Kidney (tissue), 14 donors: ENCODE results near the gene CDS2. TPM values are rescaled to one million over a fixed set of nuclear protein-coding genes. Genes with fewer than 3 reads are reported as not detected.

ENCODE experiments used
- DNase-seq, 5 donors: peaks; one replicate each; pipeline ENCODE4 v3.0.0-alpha.2; 2013 to 2020
- FAIRE-seq: peaks from 2 replicates; lab custom pipeline; 2012; peaks lifted over from hg19 to GRCh38; lab: Jason Lieb, UNC
- H3K27ac ChIP-seq, 2 donors: one replicate each; pipeline ENCODE4 v1.7.0; 2013; ENCODE audit warnings: low read depth in 2 of 2, low read length in 2 of 2, inconsistent platforms in 1 of 2
- H3K27me3 ChIP-seq: one replicate; pipeline ENCODE4 v1.7.1; 2013; ENCODE audit warnings: low read length, inconsistent platforms; ENCODE audit not compliant: control insufficient read depth, insufficient read depth
- H3K36me3 ChIP-seq, 3 donors: one replicate each; pipeline versions ENCODE4 v1.7.0 to v1.7.1; 2013; ENCODE audit warnings: low read length in 3 of 3, control low read depth in 1 of 3, inconsistent platforms in 1 of 3; ENCODE audit not compliant: insufficient read depth in 3 of 3, control insufficient read depth in 2 of 3
- H3K4me1 ChIP-seq, 3 donors: one replicate each; pipeline versions ENCODE4 v1.7.0 to v1.7.1; 2013; ENCODE audit warnings: low read length in 3 of 3, inconsistent platforms in 1 of 3, low read depth in 1 of 3; ENCODE audit not compliant: control insufficient read depth in 2 of 3, insufficient read depth in 2 of 3
- H3K4me3 ChIP-seq, 3 donors: one replicate each; pipeline versions ENCODE4 v1.7.0 to v1.8.1; 2013; ENCODE audit warnings: low read length in 3 of 3, control low read depth in 1 of 3, inconsistent platforms in 1 of 3
- H3K9ac ChIP-seq, 3 donors: one replicate each; pipeline versions ENCODE4 v1.7.0 to v1.7.1; 2013; ENCODE audit warnings: low read length in 3 of 3, control low read depth in 1 of 3, inconsistent platforms in 1 of 3
- H3K9me3 ChIP-seq, 3 donors: one replicate each; pipeline versions ENCODE4 v1.7.0 to v1.7.1; 2013; ENCODE audit warnings: low read length in 3 of 3, control low read depth in 1 of 3, inconsistent platforms in 1 of 3; ENCODE audit not compliant: control insufficient read depth in 2 of 3, insufficient read depth in 1 of 3
- CTCF ChIP-seq: IDR thresholded peaks from 3 replicates; pipeline ENCODE4 v1.5.1; 2012; ENCODE audit warnings: mild to moderate bottlenecking, moderate library complexity, borderline replicate concordance; ENCODE audit not compliant: insufficient read depth; ENCODE audit errors: extremely low read depth
- intact Hi-C: fragments of 100-400 bp; cut with DNase I; formaldehyde crosslinking; loops from one replicate; pipeline ENCODE4 v1.11.1; 2022
- polyA plus RNA-seq: library from polyadenylated mRNA; stranded (reverse); fragments of 350-450 nt; fragmentation: Illumina TruSeq; extraction: RNeasy Lipid Tissue Mini Kit (QIAGEN cat#74804); gene quantifications from one replicate; pipeline ENCODE4 v1.2.3, GENCODE V29; 2014; ENCODE audit warnings: low read depth, low replicate concordance; ENCODE audit not compliant: insufficient read depth
- total RNA-seq: library from RNA; stranded (reverse); fragmentation: NEBNext Ultra II Directional; extraction: Animal tissue kit (Norgen Biotek cat#: 25700); gene quantifications from one replicate; pipeline ENCODE4 v1.2.1, GENCODE V29; 2021
- donor health status: control.
- donor health status: control.
- donor health status: control.
- donor health status: control.
- donor health status: control.
- donor health status: DM: yes; HTN: yes; CAD: no.
- donor health status: Normal renal cell carcinoma (clear cell type).

CDS2 gene
- total and polyA plus RNA-seq, 2 donors from 2014 or later, result 19.9 to 67.9 TPM

GRCh38 chr20:5118220-5119142 is 8.3 kb upstream of the CDS2 start:
- TF ChIP-seq CTCF, result no peak
- H3K27ac ChIP-seq, result no peak overlapping the region
- FAIRE-seq (no peak), DNase-seq (peak in 2 of 5 donors; percentile 6 to 11)
- intact Hi-C loops, result no loop called here
- H3K9ac ChIP-seq, result peak overlapping the region in 1 of 3 donors; percentile 57
- H3K4me3 ChIP-seq, result peak overlapping the region; percentile 97 to 99 (median 97)
- peaks cover 0 to 14% (median 9%) of the 10 kb centered on the region in 3 donors for H3K4me1 ChIP-seq
- H3K36me3 ChIP-seq, result peaks cover 6 to 26% (median 12%) of the 10 kb centered on the region in 3 donors
- H3K27me3 ChIP-seq, result no peaks in the 10 kb centered on the region
- no peaks in the 10 kb centered on the region for H3K9me3 ChIP-seq

GRCh38 chr20:5119143-5119434 is 7.7 kb upstream of the CDS2 start:
- peaks cover 0 to 12% (median 9%) of the 10 kb centered on the region in 3 donors for H3K4me1 ChIP-seq
- H3K9ac ChIP-seq, result peak overlapping the region in 1 of 3 donors; percentile 57
- H3K27me3 ChIP-seq, result no peaks in the 10 kb centered on the region
- FAIRE-seq (no peak), DNase-seq (no peak)
- peak overlapping the region; percentile 97 to 99 (median 97) for H3K4me3 ChIP-seq
- no peak overlapping the region for H3K27ac ChIP-seq
- no peak for TF ChIP-seq CTCF
- no peaks in the 10 kb centered on the region for H3K9me3 ChIP-seq
- H3K36me3 ChIP-seq, result peaks cover 6 to 26% (median 12%) of the 10 kb centered on the region in 3 donors
- intact Hi-C loops, result no loop called here

GRCh38 chr20:5119435-5120184 is 7.2 kb upstream of the CDS2 start, which contains the start of gene PCNA:
Gene PCNA (minus strand): TSS chr20:5119958. CDS start chr20:5119798, 160 bp downstream.
- no peak for TF ChIP-seq CTCF
- peak within 1 kb of the TSS; percentile 97 to 99 (median 97) for H3K4me3 ChIP-seq
- no peaks in the 10 kb centered on the region for H3K9me3 ChIP-seq
- peak; percentile 96 to 99 (median 98) for DNase-seq
- peaks cover 0 to 12% (median 9%) of the 10 kb centered on the region in 3 donors for H3K4me1 ChIP-seq
- FAIRE-seq, result peak; percentile 90
- H3K9ac ChIP-seq, result peak within 1 kb of the TSS; percentile 71 to 97 (median 94)
- intact Hi-C loops, result no loop called here
- H3K36me3 ChIP-seq, result peaks cover 4 to 22% (median 12%) of the 10 kb centered on the region in 3 donors
- H3K27ac ChIP-seq, result peak within 1 kb of the TSS; percentile 81 to 94
- no peaks in the 10 kb centered on the region for H3K27me3 ChIP-seq
